ENCODE data around the gene CFAP119.

CFAP119 gene

DNA sequence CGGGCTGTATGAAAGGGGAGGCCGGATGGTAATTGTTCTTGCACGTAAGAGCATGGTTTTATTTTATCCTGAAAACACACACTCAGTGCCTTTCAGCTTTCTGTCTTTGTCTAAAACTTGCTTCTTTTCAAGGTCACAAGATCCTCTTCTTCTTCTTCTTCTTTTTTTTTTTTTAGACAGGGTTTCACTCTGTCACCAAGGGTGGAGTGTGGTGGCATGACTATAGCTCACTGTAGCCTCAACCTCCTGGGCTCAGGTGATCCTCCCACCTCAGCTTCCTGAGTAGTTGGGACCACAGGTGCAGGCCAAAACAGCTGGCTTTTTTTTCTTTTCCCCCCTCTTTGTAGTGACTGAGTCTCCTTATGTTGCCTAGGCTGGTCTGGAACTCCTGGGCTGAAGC is 41.1 kb upstream of the CFAP119 start:
- TF ChIP-seq TAF1 (IDR thresholded peaks at IDR 0.05; ENCODE audit: borderline replicate concordance, insufficient read depth, low read length) (no peak), POLR2AphosphoS5 (IDR thresholded peaks at IDR 0.05; ENCODE audit: low read depth, low read length) (no peak), FOXP2 (optimal IDR thresholded peaks at IDR 0.05; ENCODE audit: borderline replicate concordance, extremely low read depth, extremely low read length, insufficient read depth) (no peak), SIN3A (IDR thresholded peaks at IDR 0.05; ENCODE audit: borderline replicate concordance, insufficient read depth, low read length) (no peak)
- TF ChIP-seq, protein P1, sequence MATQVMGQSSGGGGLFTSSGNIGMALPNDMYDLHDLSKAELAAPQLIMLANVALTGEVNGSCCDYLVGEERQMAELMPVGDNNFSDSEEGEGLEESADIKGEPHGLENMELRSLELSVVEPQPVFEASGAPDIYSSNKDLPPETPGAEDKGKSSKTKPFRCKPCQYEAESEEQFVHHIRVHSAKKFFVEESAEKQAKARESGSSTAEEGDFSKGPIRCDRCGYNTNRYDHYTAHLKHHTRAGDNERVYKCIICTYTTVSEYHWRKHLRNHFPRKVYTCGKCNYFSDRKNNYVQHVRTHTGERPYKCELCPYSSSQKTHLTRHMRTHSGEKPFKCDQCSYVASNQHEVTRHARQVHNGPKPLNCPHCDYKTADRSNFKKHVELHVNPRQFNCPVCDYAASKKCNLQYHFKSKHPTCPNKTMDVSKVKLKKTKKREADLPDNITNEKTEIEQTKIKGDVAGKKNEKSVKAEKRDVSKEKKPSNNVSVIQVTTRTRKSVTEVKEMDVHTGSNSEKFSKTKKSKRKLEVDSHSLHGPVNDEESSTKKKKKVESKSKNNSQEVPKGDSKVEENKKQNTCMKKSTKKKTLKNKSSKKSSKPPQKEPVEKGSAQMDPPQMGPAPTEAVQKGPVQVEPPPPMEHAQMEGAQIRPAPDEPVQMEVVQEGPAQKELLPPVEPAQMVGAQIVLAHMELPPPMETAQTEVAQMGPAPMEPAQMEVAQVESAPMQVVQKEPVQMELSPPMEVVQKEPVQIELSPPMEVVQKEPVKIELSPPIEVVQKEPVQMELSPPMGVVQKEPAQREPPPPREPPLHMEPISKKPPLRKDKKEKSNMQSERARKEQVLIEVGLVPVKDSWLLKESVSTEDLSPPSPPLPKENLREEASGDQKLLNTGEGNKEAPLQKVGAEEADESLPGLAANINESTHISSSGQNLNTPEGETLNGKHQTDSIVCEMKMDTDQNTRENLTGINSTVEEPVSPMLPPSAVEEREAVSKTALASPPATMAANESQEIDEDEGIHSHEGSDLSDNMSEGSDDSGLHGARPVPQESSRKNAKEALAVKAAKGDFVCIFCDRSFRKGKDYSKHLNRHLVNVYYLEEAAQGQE (IDR thresholded peaks at IDR 0.05; ENCODE audit: insufficient read depth in 1 of 2, low read depth in 2 of 2, low read length in 2 of 2) = no peak

DNA sequence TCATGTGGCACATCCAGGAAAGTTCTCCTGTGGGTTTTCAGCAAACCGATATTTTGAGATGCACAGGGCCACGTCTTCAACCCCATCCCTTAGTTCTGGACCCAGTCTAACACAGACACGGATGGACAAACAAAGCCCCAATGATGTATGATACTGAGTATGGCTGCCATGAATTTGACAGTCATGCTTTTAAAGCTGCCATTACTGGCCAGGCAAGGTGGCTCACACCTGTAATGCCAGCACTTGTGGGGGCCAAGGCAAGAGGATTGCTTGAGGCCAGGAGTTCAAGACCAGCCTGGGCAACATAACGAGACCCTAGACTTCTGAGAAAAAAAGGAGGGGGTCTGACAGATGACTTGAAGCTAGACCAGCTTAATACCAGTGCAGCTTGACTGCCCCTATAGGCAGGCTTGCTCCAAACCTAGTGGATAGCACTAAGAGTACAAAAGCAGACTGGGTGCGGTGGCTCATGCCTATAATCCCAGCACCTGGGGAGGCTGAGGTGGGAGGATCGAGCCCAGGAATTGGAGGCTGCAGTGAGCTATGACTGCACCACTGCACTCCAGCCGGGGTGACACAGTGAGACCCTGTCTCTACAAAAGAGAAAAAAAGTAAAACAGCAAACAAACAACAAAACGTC is 35.9 kb upstream of the CFAP119 start:
- TF ChIP-seq SIN3A (IDR thresholded peaks at IDR 0.05; ENCODE audit: borderline replicate concordance, insufficient read depth, low read length) = no peak
- TF ChIP-seq FOXP2 (optimal IDR thresholded peaks at IDR 0.05; ENCODE audit: borderline replicate concordance, extremely low read depth, extremely low read length, insufficient read depth) = no peak

DNA sequence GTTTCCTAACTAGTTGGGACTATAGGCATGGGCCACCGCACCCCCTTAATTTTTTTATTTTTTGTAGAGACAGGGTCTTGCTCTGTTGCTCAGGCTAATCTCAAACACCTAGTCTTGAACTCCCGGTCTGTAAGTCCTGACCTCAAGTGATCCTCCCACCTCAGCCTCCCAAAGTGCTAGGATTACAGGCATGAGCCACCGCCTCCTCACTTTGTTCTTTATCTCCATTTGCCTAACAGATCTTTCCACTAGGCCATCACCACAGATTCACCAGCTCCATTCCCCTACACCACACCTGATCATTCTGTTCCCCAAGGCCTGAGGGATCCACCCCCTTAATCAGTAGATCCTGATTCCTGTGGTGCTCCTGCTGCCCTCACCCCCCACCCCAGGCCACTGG is 32.8 kb upstream of the CFAP119 start:
- TF ChIP-seq FOXP2 (optimal IDR thresholded peaks at IDR 0.05; ENCODE audit: borderline replicate concordance, extremely low read depth, extremely low read length, insufficient read depth) (no peak), TAF1 (IDR thresholded peaks at IDR 0.05; ENCODE audit: borderline replicate concordance, insufficient read depth, low read length) (no peak), POLR2AphosphoS5 (IDR thresholded peaks at IDR 0.05; ENCODE audit: low read depth, low read length) (no peak), SIN3A (IDR thresholded peaks at IDR 0.05; ENCODE audit: borderline replicate concordance, insufficient read depth, low read length) (no peak)
- TF ChIP-seq, protein P1 (IDR thresholded peaks at IDR 0.05; ENCODE audit: insufficient read depth in 1 of 2, low read depth in 2 of 2, low read length in 2 of 2) = no peak

DNA sequence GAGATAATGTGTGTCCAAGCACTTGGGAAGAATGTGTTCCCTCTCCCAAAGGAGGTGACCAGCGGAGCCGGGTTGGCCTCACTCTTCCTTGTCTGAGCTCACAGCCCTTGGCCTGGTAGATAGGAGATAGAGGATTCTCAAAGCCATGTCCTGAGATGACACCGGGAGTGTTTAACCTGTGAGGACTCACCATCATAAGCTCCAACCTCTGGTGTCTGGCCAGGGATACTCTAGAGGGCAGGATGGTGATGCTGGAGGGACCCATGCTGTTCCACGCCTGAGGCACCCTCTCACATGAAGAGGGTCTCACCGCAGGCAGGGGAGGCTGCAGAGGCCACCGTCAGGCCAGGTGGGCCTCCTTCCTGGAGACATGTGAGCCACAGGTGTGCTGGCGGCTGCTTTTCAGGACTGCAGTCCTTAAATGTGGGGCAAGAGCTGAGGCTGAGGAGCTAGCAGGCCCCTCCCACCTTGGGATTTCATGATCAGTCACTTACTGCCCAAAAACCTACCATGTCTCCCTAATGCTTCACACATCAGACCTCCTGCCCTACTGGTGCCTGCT is 31.7 kb upstream of the CFAP119 start:
- no peak for TF ChIP-seq TAF1 (IDR thresholded peaks at IDR 0.05; ENCODE audit: borderline replicate concordance, insufficient read depth, low read length)
- no peak for TF ChIP-seq FOXP2 (optimal IDR thresholded peaks at IDR 0.05; ENCODE audit: borderline replicate concordance, extremely low read depth, extremely low read length, insufficient read depth)
- TF ChIP-seq SIN3A (IDR thresholded peaks at IDR 0.05; ENCODE audit: borderline replicate concordance, insufficient read depth, low read length) = no peak
- TF ChIP-seq, protein P1 (IDR thresholded peaks at IDR 0.05; ENCODE audit: insufficient read depth in 1 of 2, low read depth in 2 of 2, low read length in 2 of 2) = no peak
- TF ChIP-seq POLR2AphosphoS5 (IDR thresholded peaks at IDR 0.05; ENCODE audit: low read depth, low read length) = no peak

DNA sequence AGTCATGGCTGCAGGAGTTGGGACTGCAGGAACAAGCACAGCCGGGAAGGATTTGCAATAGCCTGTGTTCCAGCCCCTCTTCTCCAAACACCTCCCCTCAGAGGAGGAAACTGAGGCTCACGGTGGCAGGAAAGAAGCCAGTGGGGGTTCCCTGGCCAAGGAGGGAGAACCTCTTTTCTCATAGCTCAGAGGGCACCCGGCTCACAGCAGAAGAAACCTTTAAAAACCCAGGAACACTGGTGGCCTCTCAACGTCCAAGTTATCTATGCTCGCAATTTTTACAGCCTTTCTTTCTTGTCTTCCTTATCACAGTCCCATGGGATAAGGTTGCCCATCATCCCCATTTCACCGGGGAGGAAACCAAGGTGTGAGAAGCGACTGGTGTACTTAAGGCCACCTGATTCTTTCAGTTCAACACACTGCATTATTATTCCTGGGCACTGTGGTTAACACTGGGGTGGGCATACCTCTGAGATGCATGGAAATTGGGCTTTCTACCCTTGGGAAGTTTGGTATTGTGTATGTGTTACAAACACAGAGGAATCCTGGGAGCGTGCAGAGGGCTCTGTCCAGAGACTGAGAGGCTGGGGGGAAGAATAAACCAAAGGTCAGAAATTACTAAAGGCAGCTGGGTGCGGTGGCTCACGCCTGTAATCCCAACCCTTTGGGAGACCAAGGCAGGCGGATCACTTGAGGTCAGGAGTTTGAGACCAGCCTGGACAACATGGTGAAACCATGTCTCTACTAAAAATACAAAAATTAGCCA is 25.9 kb upstream of the CFAP119 start:
- TF ChIP-seq, protein P1 (IDR thresholded peaks at IDR 0.05; ENCODE audit: insufficient read depth in 1 of 2, low read depth in 2 of 2, low read length in 2 of 2) = no peak
- TF ChIP-seq SIN3A (IDR thresholded peaks at IDR 0.05; ENCODE audit: borderline replicate concordance, insufficient read depth, low read length) (no peak), POLR2AphosphoS5 (IDR thresholded peaks at IDR 0.05; ENCODE audit: low read depth, low read length) (no peak), FOXP2 (optimal IDR thresholded peaks at IDR 0.05; ENCODE audit: borderline replicate concordance, extremely low read depth, extremely low read length, insufficient read depth) (no peak), TAF1 (IDR thresholded peaks at IDR 0.05; ENCODE audit: borderline replicate concordance, insufficient read depth, low read length) (no peak)
